Activated CD8-positive, alpha-beta memory T cell treated with anti-CD3 and anti-CD28 coated beads, Interleukin-2, amount 50 U/mL, for 4 hours (primary cell): Measurements from ENCODE around the gene ANTKMT.
"Not testable (repeated sequence)": the region's sequence is repeated elsewhere in the genome, so short reads cannot be mapped to it uniquely, and the experiment has no call there.

Experiments used
- DNase-seq: peaks from one replicate; pipeline ENCODE4 v3.0.0-alpha.2; 2020

Gene ANTKMT

DNA sequence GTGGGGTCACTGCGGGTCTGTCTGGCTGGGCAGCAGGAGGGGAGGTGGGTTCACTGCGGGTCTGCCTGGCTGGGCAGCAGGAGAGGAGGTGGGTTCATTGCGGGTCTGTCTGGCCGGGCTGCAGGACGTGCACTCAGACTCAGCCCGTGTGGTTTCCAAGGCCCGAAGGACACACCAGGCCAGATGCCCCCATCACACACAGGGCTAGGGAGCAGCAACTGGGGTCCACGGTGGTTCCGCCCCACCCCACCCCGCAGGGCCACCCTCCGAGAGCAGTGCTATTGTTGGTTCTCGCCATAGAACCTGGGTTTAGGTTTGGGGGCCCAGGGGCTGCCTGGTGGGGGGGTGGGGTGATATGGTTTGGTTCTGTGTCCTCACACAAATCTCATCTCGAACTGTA is 25.7 kb downstream of the ANTKMT start:
- no peak for DNase-seq

GRCh38 chr16:747978-748746 is 27.2 kb downstream of the ANTKMT start:
- no peak for DNase-seq

- no peak for DNase-seq
Observed at GRCh38 chr16:749010-749409, 28.1 kb downstream of the ANTKMT start.

GRCh38 chr16:750485-750884 is 29.5 kb downstream of the ANTKMT start:
- DNase-seq = no peak

- DNase-seq = no peak
Observed at GRCh38 chr16:751152-752006, 30.4 kb downstream of the ANTKMT start.

DNA sequence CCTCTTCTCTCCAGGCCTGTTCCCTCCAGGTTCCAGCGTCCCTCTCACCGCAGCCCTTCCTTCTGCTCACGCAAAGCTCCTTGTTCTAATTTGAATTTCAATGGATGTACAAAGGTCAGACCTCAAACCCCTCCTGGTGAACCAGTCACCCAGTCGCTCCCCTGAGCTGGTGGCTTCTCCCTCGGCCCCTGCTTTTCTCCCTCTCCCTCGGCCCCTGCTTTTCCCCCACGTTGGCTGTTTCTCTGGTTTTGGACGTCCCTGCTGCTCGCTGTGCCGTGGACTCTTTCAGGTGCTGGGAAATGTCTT is 31.0 kb downstream of the ANTKMT start:
- DNase-seq = no peak

DNA sequence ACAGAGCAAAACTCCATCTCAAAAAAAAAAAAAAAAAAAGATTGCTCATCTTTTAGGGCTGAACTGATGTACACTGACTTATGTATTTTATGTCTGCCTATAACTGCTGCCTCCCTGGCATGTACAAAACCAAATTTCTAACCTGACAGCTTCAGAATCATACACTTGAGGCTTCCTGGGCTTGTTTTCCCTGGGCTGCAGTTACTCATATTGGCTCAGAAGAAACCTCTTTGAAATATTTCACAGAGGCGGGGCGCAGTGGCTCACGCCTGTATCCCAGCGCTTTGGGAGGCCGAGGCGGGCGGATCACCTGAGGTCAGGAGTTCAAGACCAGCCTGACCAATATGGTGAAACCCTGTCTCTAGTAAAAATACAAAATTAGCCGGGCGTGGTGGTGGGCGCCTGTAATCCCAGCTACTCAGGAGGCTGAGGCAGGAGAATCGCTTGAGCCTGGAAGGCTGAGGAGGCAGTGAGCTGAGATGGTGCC is 33.2 kb downstream of the ANTKMT start:
- not testable (repeated sequence) for DNase-seq

DNA sequence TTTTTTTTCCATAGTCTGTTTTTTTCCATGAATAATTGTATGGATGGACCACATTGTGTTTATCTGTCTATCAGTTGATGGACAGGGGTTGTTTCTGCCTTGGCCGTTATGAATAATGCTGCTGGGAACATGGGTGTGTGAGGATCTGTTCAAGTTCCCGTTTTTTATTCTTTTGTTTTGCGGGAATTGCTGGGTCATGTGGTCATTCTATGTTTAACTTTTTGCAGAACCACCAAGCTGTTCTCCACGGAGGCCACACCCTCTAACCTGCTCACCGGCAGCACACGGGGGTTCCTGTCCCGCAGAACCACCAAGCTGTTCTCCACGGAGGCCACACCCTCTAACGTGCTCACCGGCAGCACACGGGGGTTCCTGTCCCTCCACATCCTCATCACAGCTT is 33.7 kb downstream of the ANTKMT start:
- no peak for DNase-seq

GRCh38 chr16:756428-756827 is 35.5 kb downstream of the ANTKMT start:
- no peak for DNase-seq

DNA sequence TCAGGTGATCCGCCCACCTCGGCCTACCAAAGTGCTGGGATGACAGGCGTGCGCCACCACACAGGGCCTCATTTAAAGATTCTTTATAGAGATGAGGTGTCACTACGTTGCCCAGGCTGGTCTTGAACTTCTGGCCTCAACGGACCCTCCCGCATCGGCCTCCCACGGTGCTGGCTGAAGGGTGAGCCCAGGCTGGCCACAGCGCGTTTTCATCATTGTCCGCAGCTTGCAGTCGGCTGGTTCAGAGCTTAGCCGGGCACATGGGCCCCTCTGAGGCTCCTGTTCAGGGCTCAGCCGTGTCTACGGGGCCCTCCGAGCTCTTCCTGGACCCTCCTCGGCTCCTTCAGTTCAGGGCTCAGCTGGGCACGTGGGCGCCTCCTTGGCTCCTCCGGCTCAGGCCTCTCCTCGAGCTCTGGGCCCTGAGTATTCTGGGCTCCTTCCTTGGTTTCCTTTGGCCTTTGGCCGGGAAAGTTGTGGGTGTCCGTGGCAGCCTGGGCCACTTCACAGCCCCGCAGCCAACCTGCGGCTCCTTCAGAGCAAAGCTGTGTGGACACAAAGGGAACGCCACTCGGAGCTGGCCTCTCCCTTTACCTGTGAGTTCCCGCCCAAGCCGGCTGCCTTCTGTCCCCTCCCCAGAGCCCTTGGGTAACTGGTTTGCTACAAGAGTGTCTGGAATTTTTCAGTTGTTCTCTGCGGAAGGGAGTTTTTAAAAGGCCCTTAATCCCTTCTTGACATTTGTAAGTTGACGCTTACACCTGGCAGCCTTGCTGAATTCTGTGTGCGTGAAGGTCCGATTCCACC is 38.4 kb downstream of the ANTKMT start:
- DNase-seq = no peak

- no peak for DNase-seq
Observed at GRCh38 chr16:760065-760464, 39.1 kb downstream of the ANTKMT start.

DNA sequence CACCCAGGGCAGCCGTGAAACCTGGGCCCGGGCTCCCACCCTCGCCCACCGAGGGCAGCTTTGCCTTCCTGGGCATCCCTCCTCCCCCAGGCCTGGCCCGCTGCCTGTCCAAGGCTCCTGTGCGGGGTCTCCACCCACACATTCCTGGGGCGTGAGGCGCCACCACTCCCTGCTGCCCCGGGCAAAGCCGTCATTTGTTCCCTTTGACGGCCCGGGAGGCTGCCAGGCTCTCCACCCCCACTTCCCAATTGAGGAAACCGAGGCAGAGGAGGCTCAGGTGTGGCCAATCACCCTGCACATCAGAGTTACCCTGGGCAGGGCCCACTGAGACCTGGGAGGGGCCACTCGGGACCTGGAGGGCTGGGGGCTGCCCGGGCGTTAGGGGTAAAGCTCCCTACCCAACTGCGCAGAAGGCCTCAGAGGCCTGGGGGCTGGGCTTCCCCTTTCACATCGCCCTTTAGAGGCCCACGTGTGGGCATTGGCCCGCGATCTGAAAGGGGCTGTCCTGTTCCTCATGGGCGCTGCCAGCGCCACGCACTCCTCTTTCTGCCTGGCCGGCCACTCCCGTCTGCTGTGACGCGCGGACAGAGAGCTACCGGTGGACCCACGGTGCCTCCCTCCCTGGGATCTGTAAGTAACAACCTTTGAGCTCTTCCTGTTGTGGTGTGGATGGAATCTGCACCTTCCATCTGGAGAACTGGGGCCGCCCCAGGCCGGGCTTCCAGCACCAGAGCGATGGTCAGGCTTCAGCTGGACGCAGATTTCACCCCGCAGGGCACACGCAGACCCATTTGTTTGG is 39.8 kb downstream of the ANTKMT start, which contains the start of gene MSLN:
Gene MSLN (plus strand): TSS at position 190 of the 799 bp plus-strand sequence. CDS start 1,947 bp downstream, outside the sequence.
- DNase-seq = no peak

GRCh38 chr16:761625-762513 is 40.9 kb downstream of the ANTKMT start:
- DNase-seq = no peak

DNA sequence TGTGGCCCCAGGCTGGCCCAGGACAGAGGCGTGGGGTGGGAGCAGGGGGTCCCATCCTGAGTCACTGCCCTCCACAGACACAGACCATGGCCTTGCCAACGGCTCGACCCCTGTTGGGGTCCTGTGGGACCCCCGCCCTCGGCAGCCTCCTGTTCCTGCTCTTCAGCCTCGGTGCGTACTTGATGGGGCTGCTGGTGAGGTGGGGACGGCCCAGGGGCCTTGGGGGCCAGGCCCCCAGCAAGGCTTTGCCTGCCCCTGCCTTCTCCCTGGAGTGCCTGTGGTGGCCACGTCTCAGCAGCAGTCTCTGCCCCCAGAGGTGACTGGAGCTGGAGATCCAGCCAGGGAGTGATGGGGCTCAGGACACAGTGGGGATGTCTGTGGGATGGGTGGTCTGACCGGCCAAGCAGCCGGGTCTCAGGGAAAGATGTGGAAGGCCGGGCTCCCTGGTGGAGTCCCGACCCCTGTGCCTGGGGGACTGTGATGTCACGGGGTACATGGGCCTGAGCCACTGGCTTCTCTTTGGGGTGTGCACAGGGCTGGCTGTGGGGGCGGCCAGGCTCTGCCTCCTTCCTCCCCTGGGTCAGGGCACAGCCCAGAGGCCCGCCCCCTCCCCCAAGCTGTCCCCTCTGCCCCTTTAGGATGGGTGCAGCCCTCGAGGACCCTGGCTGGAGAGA is 41.8 kb downstream of the ANTKMT start:
- no peak for DNase-seq

DNA sequence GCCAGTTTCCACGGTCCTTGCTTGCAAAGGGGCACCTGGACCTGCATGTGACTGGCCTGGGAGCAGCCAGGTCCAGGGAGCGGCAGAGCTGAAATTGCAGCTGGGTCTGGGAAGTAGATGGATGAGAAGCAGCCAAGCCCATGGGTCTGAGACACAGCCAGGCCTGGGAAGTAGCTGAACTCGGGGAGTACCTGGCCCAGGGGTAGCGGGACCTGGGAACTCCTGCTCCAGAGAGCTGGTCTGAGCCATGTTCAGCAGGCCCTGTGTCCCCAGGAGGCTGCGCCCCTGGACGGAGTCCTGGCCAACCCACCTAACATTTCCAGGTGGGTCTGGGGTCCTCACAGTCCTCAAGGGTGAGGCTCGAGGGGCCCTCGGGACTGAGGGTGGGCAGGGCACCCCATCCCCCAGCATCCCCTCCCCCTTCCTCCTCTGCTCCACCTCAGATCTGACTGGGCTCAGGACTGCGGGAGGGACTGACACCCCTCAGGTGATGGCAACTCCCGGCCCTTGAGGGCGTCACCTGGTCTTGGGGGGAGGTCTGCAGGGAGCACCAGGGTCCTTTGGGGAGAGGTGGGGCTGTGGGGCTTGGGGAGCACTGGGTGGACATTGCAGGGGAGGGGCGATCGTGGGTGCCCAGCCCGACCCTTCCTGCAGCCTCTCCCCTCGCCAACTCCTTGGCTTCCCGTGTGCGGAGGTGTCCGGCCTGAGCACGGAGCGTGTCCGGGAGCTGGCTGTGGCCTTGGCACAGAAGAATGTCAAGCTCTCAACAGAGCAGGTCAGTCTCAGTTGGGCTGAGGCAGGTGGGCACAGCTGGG is 42.6 kb downstream of the ANTKMT start:
- no peak for DNase-seq

DNA sequence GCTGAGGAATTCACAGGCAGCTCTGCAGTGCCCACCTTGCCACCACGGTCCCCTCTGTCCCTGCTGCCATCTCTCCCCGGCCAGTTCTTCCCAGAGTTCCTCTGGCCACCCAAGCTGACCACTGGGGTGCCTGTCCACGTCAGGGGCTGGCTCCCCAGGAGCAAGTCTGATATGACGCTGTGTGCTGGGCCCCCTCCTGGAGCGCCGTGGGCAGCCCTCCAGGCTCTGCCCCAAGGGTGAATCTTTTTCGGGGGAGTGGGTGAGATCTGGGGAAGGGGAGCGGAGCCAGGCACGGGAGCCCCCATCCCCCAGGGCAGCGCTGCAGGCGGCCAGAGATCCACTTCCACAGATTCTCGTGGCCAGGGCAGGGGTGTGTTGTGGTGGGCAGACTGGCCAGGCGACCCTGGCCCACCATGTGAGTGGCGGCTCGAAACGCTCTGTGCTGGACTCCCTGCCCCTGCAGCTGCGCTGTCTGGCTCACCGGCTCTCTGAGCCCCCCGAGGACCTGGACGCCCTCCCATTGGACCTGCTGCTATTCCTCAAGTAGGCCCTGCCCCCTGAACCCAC is 43.3 kb downstream of the ANTKMT start:
- no peak for DNase-seq

- no peak for DNase-seq
Observed at GRCh38 chr16:764848-765487, 44.0 kb downstream of the ANTKMT start.

DNA sequence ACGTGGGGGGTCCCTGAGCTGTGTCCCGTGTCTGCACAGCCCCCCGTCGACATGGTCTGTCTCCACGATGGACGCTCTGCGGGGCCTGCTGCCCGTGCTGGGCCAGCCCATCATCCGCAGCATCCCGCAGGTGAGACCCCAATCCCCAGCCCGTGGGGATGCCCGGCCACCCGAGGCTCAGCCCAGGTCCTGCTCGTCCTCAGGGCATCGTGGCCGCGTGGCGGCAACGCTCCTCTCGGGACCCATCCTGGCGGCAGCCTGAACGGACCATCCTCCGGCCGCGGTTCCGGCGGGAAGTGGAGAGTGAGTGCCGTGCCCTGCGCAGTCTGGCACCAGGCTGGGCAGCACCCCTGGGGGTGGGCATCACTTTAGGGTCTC is 44.5 kb downstream of the ANTKMT start:
- no peak for DNase-seq
